Hypothalamus (tissue), 51 donors: ENCODE results near the gene VAMP3.

Experiments
- DNase-seq, 51 donors: peaks; one replicate each; lab custom pipeline; 2025; lab: John Stamatoyannopoulos, UW

VAMP3 gene

GRCh38 chr1:7770997-7771822, at the start of gene VAMP3:
Gene VAMP3, plus strand, starts transcription at chr1:7771296. Its CDS starts 88 bp downstream, at chr1:7771384.
- peak; percentile 47 to 93 (median 82) for DNase-seq

GRCh38 chr1:7721940-7722669, 49.0 kb upstream of the VAMP3 start:
- DNase-seq = peak in 1 of 51 donors; percentile 21

- DNase-seq = no peak
Observed at GRCh38 chr1:7722670-7723012, 48.5 kb upstream of the VAMP3 start.

DNA sequence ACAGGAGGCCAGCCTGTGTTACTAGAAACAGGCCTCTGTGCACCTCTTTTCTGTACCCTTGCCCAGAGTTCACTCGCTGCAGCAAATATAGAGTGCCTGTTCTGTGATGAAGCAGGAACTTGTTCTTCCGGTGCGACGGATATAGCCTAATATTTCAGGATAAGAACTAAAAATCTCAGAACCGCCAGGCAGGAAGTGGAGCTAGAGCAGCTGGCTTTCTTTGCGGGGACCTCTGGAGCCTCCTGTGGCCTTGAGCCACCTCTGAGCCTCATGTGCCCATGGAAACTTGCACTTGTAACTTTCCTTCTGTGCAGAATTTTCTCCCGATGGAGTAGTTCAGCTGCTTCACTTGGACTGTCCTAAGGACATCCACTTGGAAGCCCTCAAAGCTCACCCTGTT, 44.5 kb upstream of the VAMP3 start:
- DNase-seq = peak in 1 of 51 donors; percentile 7

DNA sequence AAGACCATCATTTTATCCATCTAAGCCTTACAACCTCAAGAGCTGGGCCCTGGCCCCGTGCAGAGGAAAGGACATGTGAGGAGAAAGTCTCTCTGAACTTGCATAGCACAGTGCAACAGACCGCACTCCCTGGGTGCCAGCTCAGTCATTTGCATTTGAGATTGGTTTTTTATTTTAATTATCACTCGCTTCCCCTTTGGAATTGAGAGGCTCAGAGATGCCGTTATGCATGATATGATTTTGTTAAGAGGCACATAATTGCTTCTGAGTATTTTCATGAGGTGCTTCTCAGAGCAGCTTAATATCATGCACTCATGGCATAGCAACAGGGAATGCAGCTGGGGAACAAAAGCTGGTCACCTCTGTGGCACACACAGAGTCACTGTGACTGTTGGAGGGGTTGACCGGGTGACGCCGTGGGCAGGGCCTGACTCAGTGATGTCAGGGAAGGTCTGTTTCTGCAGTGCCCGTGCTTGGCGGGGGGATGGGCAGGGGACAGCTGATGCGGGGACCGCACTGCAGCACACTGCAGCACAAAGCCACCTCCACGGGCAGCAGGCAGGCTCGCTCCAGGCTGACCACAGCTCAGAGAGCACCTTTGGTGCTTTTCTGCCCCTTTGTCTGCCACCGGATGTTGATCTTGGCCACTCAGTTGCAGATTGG, 43.2 kb upstream of the VAMP3 start:
- DNase-seq = peak in 44 of 51 donors; percentile 9 to 86 (median 57)

DNA sequence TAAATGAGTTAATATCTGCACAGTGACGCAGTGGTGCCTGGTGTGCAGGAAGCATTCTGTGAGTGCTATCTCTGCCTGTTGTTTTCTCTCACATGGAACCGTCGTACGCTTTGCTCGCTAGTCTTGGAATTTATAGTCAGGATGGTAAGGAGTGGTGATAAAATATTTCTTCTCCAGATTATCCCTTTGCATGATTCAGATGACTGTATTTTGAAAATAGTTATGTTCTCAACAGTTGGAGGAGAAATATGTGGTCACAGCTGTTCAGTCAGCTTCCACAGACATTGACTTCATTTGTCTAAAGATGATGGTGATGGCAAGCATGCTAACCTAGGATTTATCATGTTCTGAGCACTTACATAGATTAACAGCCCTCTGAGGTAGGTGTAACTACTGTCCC, 41.3 kb upstream of the VAMP3 start:
- DNase-seq = no peak

GRCh38 chr1:7732331-7732730, 38.8 kb upstream of the VAMP3 start:
- peak in 1 of 51 donors; percentile 8 for DNase-seq

- DNase-seq = no peak
Observed at GRCh38 chr1:7733276-7733675, 37.8 kb upstream of the VAMP3 start.

- no peak for DNase-seq
Observed at GRCh38 chr1:7738044-7738443, 33.1 kb upstream of the VAMP3 start.

DNA sequence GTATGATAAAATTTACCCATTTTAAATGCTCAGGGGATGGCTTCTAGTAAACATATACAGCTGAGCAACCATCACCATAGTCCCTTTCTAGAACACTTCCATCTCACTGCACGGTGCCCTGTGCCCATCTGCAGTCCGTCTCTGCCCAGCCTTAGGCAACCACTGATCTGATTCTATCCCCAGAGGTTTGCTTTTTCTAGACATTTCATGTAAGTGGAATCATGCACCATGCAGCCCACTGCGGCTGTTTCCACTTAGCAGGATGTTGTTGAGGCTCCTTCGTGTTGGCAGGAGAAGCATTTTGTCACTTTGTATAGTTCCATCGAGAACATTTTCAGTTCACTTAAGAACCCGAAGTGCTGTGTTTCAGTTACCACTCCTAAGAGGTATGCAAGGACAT, 27.8 kb upstream of the VAMP3 start:
- DNase-seq = no peak

GRCh38 chr1:7744882-7745281, 26.2 kb upstream of the VAMP3 start:
- DNase-seq = no peak

GRCh38 chr1:7745783-7746182, 25.3 kb upstream of the VAMP3 start:
- no peak for DNase-seq

DNA sequence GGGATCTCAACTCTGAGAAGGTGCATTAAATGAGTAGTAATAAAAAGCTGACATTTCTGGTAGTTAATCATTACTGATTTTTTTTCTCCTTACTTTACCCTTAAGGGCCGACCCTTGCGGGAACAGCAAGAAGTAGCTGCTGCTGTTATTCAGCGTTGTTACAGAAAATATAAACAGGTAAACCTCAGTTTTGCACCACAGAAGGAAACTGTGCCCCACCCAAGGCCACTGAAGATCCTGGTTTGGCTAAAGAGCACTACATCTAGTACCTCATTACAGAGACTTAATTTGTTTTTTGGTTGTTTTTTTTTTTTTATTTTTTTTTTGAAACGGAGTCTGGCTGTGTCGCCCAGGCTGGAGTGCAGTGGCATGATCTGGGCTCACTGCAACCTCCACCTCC, 23.5 kb upstream of the VAMP3 start:
- DNase-seq = no peak

DNA sequence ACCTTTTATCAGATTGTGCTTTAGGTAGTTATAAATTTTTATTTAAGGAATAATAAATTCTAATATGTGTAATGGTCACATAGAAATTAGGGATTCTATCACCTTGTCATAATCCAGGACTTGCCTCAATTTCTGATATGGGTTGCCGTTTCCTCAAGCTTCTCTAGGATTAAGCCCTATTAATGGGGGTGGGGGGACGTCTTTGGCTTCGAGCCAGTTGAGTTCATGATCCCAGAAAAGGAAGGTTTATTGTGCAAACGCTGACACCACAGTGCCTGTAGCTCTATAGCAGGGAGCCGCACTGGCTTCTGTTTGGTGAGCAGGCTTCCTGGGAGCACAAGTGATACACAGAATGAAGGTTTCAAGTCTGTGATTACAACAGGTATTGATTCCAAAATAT, 22.0 kb upstream of the VAMP3 start:
- no peak for DNase-seq

DNA sequence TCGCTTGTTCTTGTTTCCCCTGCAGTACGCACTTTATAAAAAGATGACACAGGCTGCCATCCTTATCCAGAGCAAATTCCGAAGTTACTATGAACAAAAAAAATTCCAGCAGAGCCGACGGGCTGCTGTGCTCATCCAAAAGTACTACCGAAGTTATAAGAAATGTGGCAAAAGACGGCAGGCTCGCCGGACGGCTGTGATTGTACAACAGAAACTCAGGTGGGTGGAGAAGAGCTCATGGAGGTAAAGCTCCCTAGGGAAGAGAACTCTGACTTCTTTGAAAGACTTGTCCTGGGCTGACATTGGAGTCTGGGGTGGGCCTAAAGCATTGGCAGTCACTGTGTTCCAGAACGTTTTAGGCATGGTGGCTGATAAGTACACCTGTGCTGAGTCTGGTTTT, 19.9 kb upstream of the VAMP3 start:
- DNase-seq = no peak

DNA sequence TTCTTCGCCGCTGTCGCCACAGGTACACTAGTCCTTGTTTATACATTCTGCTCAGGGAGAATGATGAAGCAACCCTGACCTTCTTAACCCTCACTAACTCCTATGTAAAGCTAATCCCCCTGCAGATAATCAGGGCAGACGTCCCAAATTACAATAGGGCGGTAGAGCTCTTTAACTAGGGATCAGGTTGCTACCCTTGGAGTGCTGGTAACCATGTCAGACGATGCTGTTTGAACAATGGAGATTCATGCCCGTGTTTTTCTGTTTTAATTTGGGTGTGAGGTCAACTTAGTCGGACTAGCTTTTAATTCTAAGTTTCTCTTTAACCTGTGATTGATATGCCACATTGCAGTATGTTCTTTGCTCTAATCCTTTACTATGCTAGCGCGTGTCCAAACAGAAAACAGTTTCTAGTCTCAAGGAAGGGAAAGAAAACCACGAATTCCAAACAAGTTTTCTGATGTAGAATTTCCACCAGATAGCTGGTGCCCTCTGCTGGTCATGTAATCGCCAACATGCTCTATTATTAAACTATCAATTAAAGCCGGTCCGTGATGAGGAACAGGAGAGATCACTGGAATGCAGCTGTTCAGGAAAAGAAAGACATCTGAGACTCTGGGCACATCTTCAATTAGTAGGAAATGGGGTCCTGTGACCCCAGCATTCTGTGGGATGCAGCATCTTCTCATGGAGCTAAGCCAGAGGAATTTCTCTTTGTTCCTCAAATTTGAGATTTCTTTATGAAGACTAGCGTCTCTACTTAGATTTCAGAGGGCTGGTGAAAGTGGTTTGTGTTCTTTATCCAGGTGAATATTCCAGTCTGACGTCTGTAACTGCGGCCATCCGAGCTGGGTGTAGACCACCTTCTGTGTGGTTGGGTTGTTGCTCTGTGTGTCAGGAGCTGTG, 18.3 kb upstream of the VAMP3 start:
- peak in 37 of 51 donors; percentile 4 to 89 (median 31) for DNase-seq

- DNase-seq = no peak
Observed at GRCh38 chr1:7753641-7754040, 17.5 kb upstream of the VAMP3 start.

GRCh38 chr1:7754234-7754633, 16.9 kb upstream of the VAMP3 start:
- DNase-seq = no peak

GRCh38 chr1:7755448-7755847, 15.6 kb upstream of the VAMP3 start:
- no peak for DNase-seq

DNA sequence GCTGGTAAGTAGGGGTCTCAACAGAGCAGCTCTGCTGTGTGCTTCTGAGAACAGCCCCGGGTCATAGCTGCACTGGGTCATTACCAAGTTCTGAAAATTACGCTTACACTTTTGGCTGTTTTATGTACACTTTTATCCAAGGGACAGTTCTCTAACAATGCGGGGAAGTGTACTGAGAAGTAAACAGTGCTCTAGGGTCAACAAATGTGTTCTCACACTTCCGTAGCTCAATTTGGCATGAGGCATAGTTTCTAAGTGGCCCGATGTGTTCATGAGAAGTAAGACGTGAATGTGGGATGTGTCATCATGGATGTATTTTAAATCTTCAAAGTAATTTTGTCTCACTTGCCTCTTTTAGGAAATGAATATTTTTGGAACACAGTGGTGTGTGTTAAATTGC, 10.9 kb upstream of the VAMP3 start:
- DNase-seq = no peak

DNA sequence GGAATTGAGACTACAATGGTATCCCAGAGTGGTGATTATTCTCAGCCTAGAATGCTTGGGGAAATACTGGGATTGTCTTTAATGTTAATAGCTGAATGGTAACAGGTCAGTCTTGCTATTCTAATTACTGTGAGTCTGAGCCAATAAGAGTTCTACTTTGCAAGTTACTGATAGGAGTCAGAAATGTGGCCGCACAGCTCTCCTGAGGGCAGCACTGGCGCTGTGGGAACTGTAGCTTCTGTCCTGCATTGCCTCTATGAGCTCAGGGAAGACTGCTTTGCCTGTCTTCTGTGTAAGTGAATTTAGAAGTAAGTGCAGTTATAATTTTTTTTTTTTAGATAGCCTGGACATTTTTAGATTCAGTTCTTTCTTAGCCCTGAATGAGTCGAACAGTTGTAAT, 10.0 kb upstream of the VAMP3 start:
- no peak for DNase-seq
